ENCODE measurements around the gene NKX6-2. TPM values are rescaled to one million over a fixed set of nuclear protein-coding genes. Genes with fewer than 3 reads are reported as not detected.

The NKX6-2 gene
- total RNA-seq, 3 donors from 2014 or later, result not detected

DNA sequence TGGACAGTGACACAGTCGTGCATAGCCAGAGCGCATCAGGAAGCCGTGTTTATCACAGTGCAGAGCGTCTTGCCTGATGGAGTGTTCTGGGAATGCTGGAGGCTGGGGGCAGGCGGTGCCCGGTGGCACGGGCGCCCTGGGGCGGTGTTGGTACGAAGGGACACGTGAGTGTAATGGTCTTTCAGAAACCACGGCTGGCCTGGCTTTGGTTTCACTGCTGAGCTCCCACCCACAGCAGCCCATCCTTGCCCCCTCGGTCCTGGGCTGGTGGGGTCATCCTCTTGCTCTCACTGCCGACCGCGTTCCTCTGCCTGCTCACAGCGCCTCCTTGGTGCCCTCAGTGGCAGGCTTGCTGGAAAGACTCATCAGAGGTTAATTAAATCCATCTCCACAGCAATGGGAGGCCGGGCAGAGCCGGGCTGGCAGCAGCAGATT is 50.6 kb downstream of the NKX6-2 start:
- TF ChIP-seq, protein P1, sequence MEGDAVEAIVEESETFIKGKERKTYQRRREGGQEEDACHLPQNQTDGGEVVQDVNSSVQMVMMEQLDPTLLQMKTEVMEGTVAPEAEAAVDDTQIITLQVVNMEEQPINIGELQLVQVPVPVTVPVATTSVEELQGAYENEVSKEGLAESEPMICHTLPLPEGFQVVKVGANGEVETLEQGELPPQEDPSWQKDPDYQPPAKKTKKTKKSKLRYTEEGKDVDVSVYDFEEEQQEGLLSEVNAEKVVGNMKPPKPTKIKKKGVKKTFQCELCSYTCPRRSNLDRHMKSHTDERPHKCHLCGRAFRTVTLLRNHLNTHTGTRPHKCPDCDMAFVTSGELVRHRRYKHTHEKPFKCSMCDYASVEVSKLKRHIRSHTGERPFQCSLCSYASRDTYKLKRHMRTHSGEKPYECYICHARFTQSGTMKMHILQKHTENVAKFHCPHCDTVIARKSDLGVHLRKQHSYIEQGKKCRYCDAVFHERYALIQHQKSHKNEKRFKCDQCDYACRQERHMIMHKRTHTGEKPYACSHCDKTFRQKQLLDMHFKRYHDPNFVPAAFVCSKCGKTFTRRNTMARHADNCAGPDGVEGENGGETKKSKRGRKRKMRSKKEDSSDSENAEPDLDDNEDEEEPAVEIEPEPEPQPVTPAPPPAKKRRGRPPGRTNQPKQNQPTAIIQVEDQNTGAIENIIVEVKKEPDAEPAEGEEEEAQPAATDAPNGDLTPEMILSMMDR (IDR thresholded peaks at IDR 0.05), result no peak
- no peak for DNase-seq
- H3K9me3 ChIP-seq, result no peaks in the 10 kb centered on the region
- intact Hi-C loops (cut with DNase I, micrococcal nuclease), result no loop called here
- H3K4me3 ChIP-seq, result no peak overlapping the region
- no peak for ATAC-seq
- no peaks in the 10 kb centered on the region for H3K36me3 ChIP-seq (ENCODE audit: low read depth)
- peaks cover 6% of the 10 kb centered on the region for H3K4me1 ChIP-seq (ENCODE audit: low read depth)

DNA sequence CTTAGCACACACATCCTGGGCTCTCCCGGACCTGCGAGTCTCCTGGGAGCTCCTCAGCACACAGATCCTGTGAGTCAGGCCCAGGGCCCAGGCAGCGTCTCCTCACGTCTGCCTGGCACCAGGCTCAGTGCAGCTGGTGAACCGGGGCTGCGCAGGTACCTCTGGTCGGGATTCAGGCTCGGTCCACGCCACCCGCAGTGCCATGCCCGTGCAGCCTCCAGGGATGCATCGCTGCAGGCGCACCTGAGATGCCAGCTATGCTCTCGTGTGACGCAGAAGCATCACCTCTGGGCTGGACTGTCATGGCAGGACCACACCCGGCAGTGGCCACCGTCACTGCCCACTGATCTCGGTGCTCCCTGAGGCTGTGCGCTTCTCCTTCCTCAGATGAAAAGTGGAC is 52.0 kb downstream of the NKX6-2 start:
- Histone ChIP-seq H3K9me3 (no peaks in the 10 kb centered on the region), H3K36me3 (ENCODE audit: low read depth) (no peaks in the 10 kb centered on the region), H3K4me1 (ENCODE audit: low read depth) (no peaks in the 10 kb centered on the region), H3K4me3 (no peak overlapping the region)
- no peak for ATAC-seq
- TF ChIP-seq, protein P1 (IDR thresholded peaks at IDR 0.05), result no peak
- intact Hi-C loops (cut with DNase I, micrococcal nuclease), result no loop called here
- no peak for DNase-seq

Other genes starting within 250 kb of the NKX6-2 start
- 10 to 100 TPM; 31.7 to 92.8 (median 32.0) TPM for gene INPP5A, start 248.4 kb downstream of the NKX6-2 start, total RNA-seq
- 1 to 10 TPM in 1 of 3 donors, under 1 TPM in 1, not detected in 1; 0.78 to 1.0 TPM for gene CFAP46, start 156.4 kb upstream of the NKX6-2 start, total RNA-seq

Data from mucosa of descending colon (tissue), 3 donors.